ENCODE data around the gene DFFB.

The DFFB gene

DNA sequence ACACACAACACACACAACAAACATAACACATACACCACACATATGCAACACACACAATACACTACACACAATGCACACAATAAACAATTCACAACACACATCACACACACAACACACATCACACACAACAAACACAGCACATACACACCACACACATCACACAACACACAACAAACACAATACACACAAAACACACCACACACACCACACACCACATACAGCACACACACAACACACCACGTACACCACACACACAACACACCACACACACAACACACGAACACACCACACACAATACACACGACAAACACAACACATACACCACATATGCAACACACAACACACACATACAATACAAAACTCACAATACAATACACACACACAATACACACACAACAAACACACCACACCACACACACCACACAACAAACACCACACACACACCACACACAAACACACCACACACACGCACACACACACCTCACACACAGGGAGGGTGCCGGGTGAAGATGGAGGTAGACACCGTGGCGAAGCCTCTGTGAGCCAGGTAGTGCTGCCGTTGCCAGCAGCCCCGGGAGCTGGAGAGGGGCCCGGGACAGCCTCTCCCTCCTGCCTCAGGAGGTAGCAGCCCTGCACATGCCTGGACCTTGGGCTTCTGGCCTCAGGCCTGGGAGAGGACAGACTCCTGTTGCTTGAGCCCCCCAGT lies 73.2 kb downstream of the DFFB start:
- no peak overlapping the region for H3K4me3 ChIP-seq (ENCODE audit: low read depth, low read length)
- TF ChIP-seq CTCF (IDR thresholded peaks at IDR 0.05; ENCODE audit: insufficient read depth, low read depth, low read length, missing control alignments), result no peak
- DNase-seq (ENCODE audit: low read depth), result no peak

- no peak overlapping the region for H3K4me3 ChIP-seq (ENCODE audit: low read depth, low read length)
- DNase-seq (ENCODE audit: low read depth), result no peak
- no peak for TF ChIP-seq CTCF (IDR thresholded peaks at IDR 0.05; ENCODE audit: insufficient read depth, low read depth, low read length, missing control alignments)
Observed at GRCh38 chr1:3931007-3931912, 74.0 kb downstream of the DFFB start.

DNA sequence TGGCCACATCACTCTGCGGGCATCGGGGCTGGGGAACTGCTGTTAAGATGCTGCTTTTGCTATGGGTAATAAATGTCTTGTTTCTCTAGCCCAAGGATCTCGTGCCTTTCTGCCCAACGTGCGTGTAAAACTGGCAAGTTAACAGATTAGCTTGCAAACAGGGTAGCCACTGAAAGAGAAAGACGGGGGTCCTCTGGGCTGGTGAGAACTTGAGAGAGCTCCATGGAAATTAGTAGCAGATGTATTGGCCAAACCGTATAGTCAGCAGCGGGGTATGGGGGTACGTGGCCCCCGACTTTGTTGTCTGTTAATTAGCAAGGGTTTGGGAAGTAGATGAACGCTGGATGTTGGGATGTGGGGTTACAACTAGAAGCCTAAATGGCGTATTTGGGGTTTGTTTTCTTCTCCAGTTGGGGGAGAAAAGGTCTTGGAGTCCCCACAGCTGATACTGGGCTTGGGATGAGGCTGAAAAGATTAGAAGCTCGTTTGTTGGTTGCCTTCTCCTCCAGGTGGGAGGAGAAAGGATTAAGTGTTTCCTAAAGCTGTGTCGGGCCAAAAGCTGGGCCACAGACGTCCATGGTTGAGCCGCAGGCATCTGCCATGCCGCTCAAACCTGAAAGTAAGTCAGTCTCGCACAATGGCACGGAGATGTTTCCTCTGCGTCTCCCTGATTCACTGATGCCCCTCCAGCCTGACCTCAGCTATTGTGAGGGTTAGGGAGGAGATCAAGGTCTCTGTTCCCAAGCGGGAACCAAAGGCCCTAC lies 75.1 kb downstream of the DFFB start:
- DNase-seq (ENCODE audit: low read depth), result no peak
- no peak for TF ChIP-seq CTCF (IDR thresholded peaks at IDR 0.05; ENCODE audit: insufficient read depth, low read depth, low read length, missing control alignments)
- H3K4me3 ChIP-seq (ENCODE audit: low read depth, low read length), result no peak overlapping the region

Measured in GM12865 (cell line).